Endothelial cell of hepatic sinusoid (primary cell): ENCODE measurements around the gene SRP68.

Experiments
- in situ Hi-C: cut with HindIII; loops from 2 replicates; pipeline ENCODE4 v1.10.0; 2017; ENCODE audit warnings: low sequenced_read_pairs

Gene SRP68

GRCh38 chr17:76072148-76072858 is at the start of gene SRP68:
Gene SRP68, minus strand, starts transcription at chr17:76072517. Its CDS starts 26 bp downstream, at chr17:76072491.
- in situ Hi-C loops = no loop called here

GRCh38 chr17:76121932-76122430 is 49.7 kb upstream of the SRP68 start:
- in situ Hi-C loops = no loop called here

- in situ Hi-C loops = no loop called here
Measured at GRCh38 chr17:76120658-76121008, 48.3 kb upstream of the SRP68 start.

- in situ Hi-C loops = loop anchor here (5.0 kb wide), 1 partner anchor 98 kb away; no protein-coding TSS in a partner anchor
Measured at GRCh38 chr17:76119409-76120371, 47.4 kb upstream of the SRP68 start.

- in situ Hi-C loops = loop anchor here (5.0 kb wide), 1 partner anchor 102 kb away; no protein-coding TSS in a partner anchor
Measured at GRCh38 chr17:76115138-76115754, 42.9 kb upstream of the SRP68 start.

GRCh38 chr17:76111956-76112355 is 39.6 kb upstream of the SRP68 start:
- in situ Hi-C loops = no loop called here

GRCh38 chr17:76107509-76107908 is 35.2 kb upstream of the SRP68 start:
- in situ Hi-C loops = no loop called here

- in situ Hi-C loops = no loop called here
Measured at GRCh38 chr17:76106703-76107102, 34.4 kb upstream of the SRP68 start.

GRCh38 chr17:76104896-76105231 is 32.5 kb upstream of the SRP68 start:
- in situ Hi-C loops = no loop called here

GRCh38 chr17:76104140-76104895 is 32.0 kb upstream of the SRP68 start:
- in situ Hi-C loops = no loop called here

- in situ Hi-C loops = no loop called here
Measured at GRCh38 chr17:76103274-76104139, 31.2 kb upstream of the SRP68 start, which contains the start of gene EXOC7. Gene EXOC7, minus strand, starts transcription at chr17:76103787. Its CDS starts 95 bp downstream, at chr17:76103692.

GRCh38 chr17:76102944-76103273 is 30.6 kb upstream of the SRP68 start:
- in situ Hi-C loops = no loop called here

GRCh38 chr17:76097716-76098295 is 25.5 kb upstream of the SRP68 start:
- in situ Hi-C loops = no loop called here

- in situ Hi-C loops = no loop called here
Measured at GRCh38 chr17:76095943-76096342, 23.6 kb upstream of the SRP68 start.

GRCh38 chr17:76094046-76094445 is 21.7 kb upstream of the SRP68 start:
- in situ Hi-C loops = no loop called here

GRCh38 chr17:76092526-76093413 is 20.5 kb upstream of the SRP68 start:
- in situ Hi-C loops = no loop called here

- in situ Hi-C loops = no loop called here
Measured at GRCh38 chr17:76091526-76092286, 19.4 kb upstream of the SRP68 start.
